Right atrium auricular region (tissue), 2 donors: Measurements from ENCODE around the gene COL9A3. TPM values are rescaled to one million over a fixed set of nuclear protein-coding genes. Genes with fewer than 3 reads are reported as not detected.

ENCODE experiments used
- DNase-seq: peaks from one replicate; pipeline ENCODE4 v3.0.0-alpha.2; 2019; ENCODE audit warnings: low spot score
- H3K27ac ChIP-seq, 2 donors: fragments of 200-600 bp; sonication (generic); 1 replicate in 1 of 2; 2 replicates in 1 of 2; pipeline ENCODE4 v1.5.1; 2016 to 2019
- H3K27me3 ChIP-seq, 2 donors: fragments of 200-600 bp; sonication (generic); one replicate each; pipeline versions ENCODE4 v1.5.1 to v1.6.0; 2017 to 2019
- H3K36me3 ChIP-seq: fragments of 200-600 bp; sonication (generic); one replicate; pipeline ENCODE4 v1.5.1; 2016
- H3K4me1 ChIP-seq, 2 donors: fragments of 200-600 bp; sonication (generic); one replicate each; pipeline versions ENCODE4 v1.5.1 to v1.6.0; 2017 to 2019
- H3K4me3 ChIP-seq, 2 donors: fragments of 200-600 bp; sonication (generic); 1 replicate in 1 of 2; 2 replicates in 1 of 2; pipeline ENCODE4 v1.5.1; 2017 to 2019; ENCODE audit warnings: mild to moderate bottlenecking in 1 of 2, moderate library complexity in 1 of 2
- H3K9me3 ChIP-seq, 2 donors: fragments of 200-600 bp; sonication (generic); one replicate each; pipeline ENCODE4 v1.5.1; 2019
- total RNA-seq, 2 donors: library from RNA; depleted of rRNA; stranded (reverse); fragments of >200 nt; gene quantifications; one replicate each; pipeline ENCODE4 v1.1.0, GENCODE V29; 2016
- TF ChIP-seq, protein P1 (sequence below), 2 donors: fragments of 200-600 bp; sonication (generic); IDR thresholded peaks; one replicate each; pipeline ENCODE4 v1.5.1; 2019; ENCODE audit warnings: antibody characterized with exemption in 2 of 2

COL9A3 gene
- total RNA-seq, 2 donors from 2014 or later: 4.2 to 5.7 TPM

DNA sequence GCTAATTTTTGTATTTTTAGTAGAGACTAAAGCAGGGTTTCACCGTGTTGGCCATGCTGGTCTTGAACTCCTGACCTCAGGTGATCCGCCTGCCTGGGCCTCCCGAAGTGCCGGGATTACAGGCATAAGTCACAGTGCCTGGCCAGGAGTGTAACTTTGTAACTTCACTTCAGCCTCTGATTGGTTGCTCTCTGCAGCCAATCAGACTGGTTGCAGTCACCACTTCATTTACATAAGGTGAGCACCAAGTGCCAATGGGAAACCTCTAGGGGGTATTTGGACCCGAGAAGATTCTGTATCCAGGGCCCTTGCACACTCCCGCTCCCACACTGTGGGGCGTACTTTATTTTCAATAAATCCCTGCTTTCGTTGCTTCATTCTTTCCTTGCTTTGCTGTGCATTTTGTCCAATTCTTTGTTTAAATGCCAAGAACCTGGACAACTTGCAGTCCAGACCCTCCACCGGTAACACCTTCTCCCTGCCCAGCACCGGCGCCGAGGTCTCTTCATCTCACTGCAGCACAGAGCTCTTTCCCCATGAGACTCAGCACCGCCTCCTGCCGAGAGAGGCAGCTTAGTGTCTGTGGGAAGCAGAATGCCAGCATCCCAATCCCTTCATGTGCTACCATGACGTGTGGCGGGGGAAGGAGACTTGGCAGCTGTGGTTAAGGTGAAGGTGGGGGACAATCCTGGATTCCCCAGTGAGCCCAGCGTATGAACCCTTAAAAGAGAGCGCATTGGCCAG lies 34.5 kb upstream of the COL9A3 start:
- H3K4me3 ChIP-seq: no peak overlapping the region
- H3K9me3 ChIP-seq: no peaks in the 10 kb centered on the region
- H3K36me3 ChIP-seq: no peaks in the 10 kb centered on the region
- no peak overlapping the region for H3K27ac ChIP-seq
- no peaks in the 10 kb centered on the region for H3K27me3 ChIP-seq
- no peak for DNase-seq
- H3K4me1 ChIP-seq: no peaks in the 10 kb centered on the region
- TF ChIP-seq, protein P1, sequence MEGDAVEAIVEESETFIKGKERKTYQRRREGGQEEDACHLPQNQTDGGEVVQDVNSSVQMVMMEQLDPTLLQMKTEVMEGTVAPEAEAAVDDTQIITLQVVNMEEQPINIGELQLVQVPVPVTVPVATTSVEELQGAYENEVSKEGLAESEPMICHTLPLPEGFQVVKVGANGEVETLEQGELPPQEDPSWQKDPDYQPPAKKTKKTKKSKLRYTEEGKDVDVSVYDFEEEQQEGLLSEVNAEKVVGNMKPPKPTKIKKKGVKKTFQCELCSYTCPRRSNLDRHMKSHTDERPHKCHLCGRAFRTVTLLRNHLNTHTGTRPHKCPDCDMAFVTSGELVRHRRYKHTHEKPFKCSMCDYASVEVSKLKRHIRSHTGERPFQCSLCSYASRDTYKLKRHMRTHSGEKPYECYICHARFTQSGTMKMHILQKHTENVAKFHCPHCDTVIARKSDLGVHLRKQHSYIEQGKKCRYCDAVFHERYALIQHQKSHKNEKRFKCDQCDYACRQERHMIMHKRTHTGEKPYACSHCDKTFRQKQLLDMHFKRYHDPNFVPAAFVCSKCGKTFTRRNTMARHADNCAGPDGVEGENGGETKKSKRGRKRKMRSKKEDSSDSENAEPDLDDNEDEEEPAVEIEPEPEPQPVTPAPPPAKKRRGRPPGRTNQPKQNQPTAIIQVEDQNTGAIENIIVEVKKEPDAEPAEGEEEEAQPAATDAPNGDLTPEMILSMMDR (IDR thresholded peaks at IDR 0.05): no peak

DNA sequence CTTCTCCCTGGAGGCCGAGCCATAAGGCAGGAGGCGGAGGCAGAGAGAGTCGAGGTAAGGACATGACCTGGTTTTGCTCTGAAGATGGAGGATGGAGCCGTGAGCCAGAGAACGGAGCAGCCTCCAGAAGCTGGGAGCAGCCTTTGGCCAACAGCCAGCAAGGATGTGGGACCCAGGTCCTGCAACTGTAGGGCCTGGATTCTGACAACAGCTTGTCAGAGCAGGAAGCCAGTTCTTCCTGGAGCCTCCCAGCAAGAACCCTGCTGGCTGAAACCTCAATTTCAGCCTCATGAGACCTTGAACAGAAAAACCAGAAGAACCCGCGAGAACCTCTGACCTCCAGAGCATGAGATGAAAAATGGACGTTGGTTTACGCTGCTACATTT lies 34.0 kb upstream of the COL9A3 start:
- Histone ChIP-seq H3K27ac (no peak overlapping the region), H3K4me3 (no peak overlapping the region), H3K9me3 (no peaks in the 10 kb centered on the region), H3K36me3 (no peaks in the 10 kb centered on the region), H3K4me1 (no peaks in the 10 kb centered on the region), H3K27me3 (no peaks in the 10 kb centered on the region)
- TF ChIP-seq, protein P1 (IDR thresholded peaks at IDR 0.05): no peak
- DNase-seq: no peak

DNA sequence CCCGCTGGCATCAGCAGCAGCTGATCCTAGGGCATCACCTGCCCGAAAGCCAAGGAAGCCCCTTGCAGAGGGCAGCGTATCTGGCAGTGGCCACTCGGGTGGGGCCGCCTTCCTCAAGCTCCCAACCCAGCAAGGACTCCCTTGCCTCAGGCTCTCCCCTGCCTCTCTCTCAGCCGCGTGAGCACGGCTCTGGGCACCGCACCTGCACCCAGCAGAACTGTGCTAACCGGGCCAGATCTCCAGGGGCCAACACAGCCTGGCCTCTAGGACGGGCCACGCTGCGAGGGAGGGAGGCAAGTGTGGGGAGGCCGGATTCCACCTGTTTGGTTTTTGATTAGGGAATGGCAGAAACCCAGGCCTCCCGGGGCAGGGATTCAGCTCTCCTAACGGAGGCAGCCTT lies 32.4 kb upstream of the COL9A3 start:
- Histone ChIP-seq H3K27me3 (no peaks in the 10 kb centered on the region), H3K27ac (no peak overlapping the region), H3K4me3 (no peak overlapping the region), H3K9me3 (no peaks in the 10 kb centered on the region), H3K4me1 (no peaks in the 10 kb centered on the region), H3K36me3 (no peaks in the 10 kb centered on the region)
- DNase-seq: no peak
- TF ChIP-seq, protein P1 (IDR thresholded peaks at IDR 0.05): no peak

DNA sequence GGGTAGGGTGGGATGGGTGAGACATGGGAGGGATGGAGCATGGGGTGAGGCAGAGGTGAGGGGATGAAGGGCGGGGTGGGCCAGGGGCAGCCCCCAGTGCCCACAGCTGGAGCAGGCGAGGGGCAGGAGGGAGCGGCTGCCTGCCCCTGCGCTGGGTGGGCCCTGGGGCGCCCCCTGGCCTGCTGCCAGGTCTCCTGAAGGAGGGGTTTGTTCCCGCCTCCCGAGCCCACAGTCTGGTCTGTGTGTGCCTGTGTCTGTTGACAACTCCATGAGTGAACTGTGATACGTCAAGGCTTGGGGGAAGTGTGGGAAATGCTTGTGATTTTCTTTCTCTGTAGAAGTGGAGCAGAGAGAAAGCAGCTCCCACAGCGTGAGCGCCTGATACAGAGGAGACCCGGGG lies 31.5 kb upstream of the COL9A3 start:
- Histone ChIP-seq H3K9me3 (no peaks in the 10 kb centered on the region), H3K4me1 (no peaks in the 10 kb centered on the region), H3K27ac (no peak overlapping the region), H3K27me3 (no peaks in the 10 kb centered on the region), H3K4me3 (no peak overlapping the region), H3K36me3 (no peaks in the 10 kb centered on the region)
- DNase-seq: no peak
- TF ChIP-seq, protein P1 (IDR thresholded peaks at IDR 0.05): no peak

DNA sequence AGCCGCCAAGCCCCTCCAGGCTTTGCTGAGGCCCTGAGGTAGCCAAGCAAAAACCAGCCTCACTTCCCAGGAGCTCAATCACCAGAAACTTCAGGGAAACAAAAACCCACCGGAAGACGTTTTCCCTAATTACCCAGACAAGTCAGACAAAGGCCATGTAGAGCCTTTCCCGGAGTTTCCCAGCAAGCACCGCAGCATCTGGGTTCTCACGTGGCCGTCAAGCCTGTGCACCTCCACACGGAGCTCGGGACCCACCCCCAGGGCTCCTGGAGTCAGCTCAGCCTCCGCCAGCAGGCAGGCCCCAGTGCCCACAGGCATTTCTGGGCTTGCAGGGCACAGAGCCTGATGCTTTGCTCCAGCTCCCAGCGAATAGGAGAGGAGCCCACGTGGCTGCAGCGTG lies 30.7 kb upstream of the COL9A3 start:
- H3K9me3 ChIP-seq: no peaks in the 10 kb centered on the region
- H3K4me1 ChIP-seq: peaks cover 0 to under 1% of the 10 kb centered on the region in 2 donors
- TF ChIP-seq, protein P1 (IDR thresholded peaks at IDR 0.05): no peak
- H3K27ac ChIP-seq: no peak overlapping the region
- H3K4me3 ChIP-seq: no peak overlapping the region
- no peaks in the 10 kb centered on the region for H3K27me3 ChIP-seq
- no peak for DNase-seq
- no peaks in the 10 kb centered on the region for H3K36me3 ChIP-seq

DNA sequence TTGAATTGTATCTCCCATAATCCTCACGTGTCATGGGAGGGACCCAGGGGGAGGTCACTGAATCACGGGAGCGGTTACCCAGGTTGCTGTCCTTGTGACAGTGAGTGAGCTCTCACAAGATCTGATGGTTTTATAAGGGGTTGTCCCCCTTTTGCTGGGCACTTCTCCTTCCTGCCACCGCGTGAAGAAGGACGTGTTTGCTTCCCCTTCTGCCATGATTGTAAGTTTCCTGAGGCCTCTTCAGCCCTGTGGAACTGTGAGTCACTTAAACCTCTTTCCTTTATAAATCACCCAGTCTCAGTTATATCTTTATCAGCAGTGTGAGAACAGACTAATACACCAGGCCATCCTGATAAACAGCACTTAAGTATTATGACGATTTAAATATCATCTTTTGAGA lies 29.5 kb upstream of the COL9A3 start:
- Histone ChIP-seq H3K27ac (no peak overlapping the region), H3K4me1 (peaks cover 0 to 6% of the 10 kb centered on the region in 2 donors), H3K36me3 (no peaks in the 10 kb centered on the region), H3K9me3 (no peaks in the 10 kb centered on the region), H3K27me3 (no peaks in the 10 kb centered on the region), H3K4me3 (no peak overlapping the region)
- DNase-seq: no peak
- TF ChIP-seq, protein P1 (IDR thresholded peaks at IDR 0.05): no peak
